GM18502 (cell line): Measurements from ENCODE around the gene SH2D1A.
A peak's percentile ranks its signal among the peaks of the same experiment; 100 is the strongest.
"Not testable (repeated sequence)": the region's sequence is repeated elsewhere in the genome, so short reads cannot be mapped to it uniquely, and the experiment has no call there.

Experiments used
- ATAC-seq: cut with Tn5 transposase; IDR thresholded peaks from one replicate; pipeline ENCODE4 v1.9.1; 2021; ENCODE audit warnings: mild to moderate bottlenecking; ENCODE audit not compliant: unreplicated experiment, poor library complexity

The SH2D1A gene

DNA sequence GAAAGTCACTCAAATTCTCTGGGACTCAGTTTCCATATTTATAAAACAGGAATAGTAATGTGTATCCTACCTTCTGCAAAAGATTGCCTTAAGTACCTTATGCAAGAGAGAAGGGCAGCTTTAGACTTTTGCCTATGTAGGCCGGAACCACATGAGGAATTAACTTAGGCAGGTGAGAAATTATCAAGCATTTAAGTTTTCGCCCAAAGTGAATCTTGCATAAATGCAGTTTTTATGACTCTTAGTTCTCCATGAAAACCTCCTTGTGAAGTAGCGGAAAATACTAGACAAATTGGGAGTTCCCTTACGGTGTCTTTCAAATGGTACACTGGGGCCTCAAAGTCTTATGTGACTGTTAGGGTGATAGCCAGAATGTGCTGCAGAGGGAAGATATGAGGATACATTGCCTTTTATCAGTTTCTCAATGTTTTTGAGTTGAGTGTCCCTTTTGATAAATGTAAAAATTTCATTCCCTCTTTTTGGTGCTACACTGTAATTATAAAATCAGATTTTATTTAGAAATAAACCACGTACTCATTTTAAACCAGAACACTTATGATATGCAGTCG is 2.6 kb downstream of the SH2D1A start:
- ATAC-seq, result no peak

DNA sequence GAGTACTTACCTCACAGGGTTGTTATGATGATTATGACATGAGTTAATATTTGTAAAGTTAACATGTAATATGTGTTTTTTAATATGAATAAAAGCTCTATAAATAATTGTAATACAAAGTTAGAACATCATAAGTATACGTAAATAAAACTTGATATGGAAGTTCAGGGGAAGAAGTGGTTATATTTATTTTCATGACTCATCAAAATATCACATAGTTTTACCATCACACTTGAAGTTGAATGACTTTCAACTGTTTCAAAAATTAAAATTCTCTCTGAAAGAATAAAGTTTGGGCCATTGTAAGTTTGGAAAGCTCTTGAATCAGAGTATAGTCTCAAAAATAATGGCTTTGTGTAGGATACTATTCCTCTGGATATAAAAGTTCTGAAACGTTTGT is 8.3 kb downstream of the SH2D1A start:
- ATAC-seq, result no peak

DNA sequence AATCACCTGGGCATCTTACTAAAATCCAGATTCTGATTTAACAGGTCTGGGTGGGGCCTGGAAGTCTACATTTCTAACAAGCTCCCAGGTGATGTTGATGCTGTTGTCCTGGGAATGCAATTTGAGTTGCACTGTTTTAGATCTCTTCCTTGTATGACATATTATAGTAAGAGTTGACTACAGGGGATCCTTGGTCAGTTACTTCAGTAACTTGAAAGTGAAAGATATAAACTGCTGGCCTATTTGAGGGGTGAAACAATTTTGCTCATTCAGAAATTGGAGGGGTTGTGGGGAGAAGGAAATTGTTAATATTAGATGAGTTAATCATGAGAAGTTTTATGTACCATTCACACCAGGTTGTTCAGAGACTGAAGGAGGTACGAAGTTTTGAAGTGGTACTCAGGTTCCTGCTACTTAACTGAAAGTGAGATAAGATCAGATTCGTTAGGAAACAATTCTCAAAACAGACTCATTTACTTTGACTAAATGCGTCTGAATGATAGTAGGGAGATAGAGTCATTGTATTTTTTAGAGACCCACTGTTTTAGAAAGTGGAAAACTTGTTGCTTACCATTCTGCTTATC is 12.5 kb downstream of the SH2D1A start:
- peak; percentile 68 for ATAC-seq

DNA sequence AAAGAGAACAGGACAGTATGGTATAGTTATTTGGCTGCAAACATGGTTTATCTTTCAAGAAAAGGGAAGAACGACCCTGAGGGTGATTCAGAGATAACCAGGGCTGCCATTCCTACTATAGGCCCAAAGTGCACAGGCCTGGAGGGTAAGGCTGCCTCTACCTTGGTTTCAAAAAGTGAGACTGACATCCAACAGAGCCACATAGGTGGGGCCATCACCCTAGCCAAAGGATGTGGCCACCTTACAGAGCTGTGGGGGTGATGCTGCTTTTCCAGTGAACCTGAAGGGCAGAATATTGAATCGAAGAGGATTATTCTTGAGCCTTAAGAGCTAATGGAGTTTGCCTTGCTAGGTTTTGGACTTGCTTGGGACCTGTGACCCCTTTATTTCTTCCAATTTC is 15.7 kb downstream of the SH2D1A start:
- no peak for ATAC-seq

DNA sequence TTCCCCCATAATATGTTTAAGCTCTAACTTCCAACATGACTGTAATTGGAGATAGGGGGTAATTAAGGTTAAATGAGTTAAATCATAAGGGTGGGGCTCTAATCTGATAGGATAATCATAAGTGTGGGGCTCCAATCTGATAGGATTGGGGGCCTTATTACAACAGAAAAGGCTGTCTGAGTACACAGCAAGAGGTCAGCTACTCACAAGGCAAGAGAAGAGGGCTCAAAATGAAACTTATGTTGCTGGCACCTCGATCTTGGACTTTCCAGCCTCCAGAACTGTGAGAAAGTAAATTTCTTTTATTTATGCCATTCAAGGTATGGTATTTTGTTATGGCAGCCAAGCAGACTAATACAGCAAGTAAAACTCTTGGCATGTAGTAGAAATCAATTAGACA is 16.4 kb downstream of the SH2D1A start:
- ATAC-seq, result no peak

DNA sequence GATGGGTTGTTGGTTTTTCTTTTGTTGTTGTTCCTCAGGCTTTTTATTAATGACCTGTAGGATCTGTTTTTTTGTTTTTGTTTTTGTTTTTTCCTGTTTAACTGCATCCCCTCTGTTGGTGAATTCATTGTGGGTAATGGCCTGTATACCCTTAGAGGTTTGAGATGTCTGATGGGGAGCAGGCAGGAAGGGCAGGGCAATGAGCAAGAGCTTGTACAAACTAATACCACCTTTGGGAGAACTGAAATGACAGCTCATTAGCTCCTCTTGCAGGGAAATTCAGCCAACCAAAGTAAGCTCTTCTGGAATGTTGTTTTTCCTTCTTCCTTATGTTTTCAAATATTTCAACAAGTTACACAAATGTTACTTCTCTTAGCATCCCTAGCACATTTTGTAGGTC is 23.4 kb downstream of the SH2D1A start:
- no peak for ATAC-seq

DNA sequence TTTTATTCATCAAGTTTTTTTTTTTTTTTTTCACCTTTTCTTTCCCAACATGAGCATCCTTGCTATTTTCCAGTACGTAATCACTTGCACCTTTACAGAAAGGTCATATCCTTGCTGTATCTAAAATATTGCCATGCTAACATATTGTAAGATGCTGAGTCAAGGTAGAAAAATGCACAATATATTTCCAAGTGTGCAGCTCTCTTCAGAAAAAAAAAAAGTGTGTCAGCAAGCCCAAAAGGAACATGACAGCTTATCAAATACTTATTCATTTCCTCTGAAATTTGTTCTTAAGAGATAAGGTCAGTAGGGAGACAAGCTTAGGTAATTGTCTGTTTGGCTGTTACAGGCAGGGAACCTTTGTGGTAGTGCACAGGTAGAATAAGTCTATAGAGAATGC is 27.0 kb downstream of the SH2D1A start:
- no peak for ATAC-seq

DNA sequence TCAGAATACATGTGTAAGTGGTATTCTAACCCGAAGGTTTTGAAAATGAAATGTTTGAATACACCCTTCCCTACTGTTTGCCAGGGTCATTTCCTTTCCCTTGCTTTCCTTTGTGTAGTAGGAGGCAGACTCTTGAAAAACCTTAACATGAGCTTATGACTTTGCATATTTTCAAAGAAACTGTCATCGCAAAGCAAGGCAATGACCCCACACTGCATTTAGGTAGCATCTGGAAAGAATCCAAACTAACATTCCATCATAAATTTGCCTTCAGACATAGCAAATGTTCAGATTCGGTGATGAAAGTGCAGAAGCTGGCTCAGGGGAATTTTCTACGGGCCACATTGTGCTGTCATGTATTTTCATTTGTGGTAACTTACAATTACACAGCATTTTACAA is 32.3 kb downstream of the SH2D1A start:
- no peak for ATAC-seq

DNA sequence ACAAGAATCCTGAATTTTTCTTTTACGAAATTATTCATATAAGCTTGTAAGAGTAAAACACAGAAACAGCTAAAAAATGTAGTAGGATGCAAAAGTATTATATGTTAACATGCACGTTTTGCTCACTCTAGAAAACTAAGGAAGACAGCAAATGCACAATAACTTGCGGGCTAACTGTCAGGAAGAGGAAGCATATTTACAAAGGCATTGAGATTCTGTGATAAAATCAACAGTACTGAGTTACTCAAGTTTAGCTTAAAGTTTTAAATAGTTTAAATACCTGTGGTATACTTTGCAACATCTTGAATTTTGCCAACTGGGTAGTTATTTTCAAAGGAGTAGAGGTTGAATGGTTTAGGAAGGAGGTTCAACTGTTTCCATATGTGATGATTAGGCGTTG is 37.0 kb downstream of the SH2D1A start:
- ATAC-seq, result no peak

DNA sequence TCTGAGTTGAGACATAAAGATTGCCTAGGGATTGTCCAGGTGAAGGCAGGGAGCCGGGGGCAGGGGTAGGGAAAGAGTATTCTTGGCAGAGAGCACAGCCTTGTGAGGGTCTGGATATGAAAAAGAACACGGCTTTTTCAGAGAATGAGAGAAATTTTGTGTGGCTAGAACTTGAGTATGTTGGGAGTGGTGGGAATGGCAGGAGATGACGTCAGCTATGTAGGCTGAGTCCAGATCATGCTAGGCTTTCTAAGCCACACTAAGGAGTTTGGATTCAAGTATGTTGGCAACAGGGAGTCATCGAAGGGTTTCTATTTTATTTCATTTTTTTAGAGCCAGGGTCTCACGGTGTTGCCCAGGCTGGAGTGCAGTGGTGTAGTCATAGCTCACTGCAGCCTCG is 40.0 kb downstream of the SH2D1A start:
- ATAC-seq, result no peak

DNA sequence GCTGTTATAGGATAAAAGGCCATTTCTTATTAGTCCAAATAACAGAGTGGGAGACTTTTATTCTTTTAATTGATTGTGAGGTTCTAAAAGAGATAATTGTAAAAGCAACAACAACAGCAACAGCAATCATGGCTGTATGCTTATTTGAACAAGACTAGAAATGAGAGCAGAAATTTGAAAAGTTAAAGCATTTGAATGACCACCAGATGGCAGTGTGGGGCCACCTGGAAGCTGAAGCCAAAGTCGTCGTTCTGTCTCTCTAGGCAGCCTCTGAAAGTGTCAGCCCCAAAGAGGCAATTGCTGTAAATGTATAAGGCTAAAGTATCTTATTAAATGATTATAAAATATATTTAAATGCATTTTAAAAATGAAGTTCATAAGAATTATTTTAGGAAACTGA is 42.2 kb downstream of the SH2D1A start:
- peak; percentile 79 for ATAC-seq

DNA sequence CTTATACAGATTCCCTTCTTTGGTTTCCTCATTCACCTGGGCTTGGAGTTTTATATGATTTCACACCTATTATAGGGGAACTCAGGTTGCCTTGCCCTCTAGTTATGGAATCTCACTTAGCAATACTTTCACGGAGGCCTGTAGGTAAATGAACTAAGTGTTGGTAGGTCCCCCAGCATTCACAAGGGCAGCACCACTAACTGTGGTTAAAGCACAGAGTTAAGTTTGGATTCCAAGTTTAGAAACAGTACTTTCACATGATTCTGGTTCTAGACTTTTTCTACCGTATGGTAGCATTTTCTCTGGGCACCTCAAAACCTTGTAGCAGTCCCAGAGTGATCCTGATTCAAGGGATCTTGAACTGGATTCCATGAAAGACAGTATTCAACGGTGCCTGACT is 46.4 kb downstream of the SH2D1A start:
- no peak for ATAC-seq

DNA sequence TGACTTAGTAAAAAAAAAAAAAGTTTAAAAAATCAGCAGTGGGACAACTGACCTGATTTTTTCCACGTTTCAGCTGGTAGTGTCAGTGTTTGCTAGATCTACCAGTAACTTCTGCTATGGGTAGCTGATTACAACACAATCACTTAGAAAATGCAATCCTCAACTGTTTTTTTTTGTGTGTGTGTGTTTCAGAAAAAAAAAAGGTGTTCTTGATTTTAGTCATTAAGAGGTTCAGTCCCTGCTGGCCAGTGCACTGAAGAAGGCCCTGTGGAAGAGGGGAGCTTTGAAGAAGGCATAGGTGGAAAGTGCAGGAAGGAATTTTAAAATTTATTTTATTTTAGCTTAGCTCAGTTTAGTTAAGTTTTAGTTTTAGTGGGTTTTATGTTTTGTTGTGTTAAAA is 46.9 kb downstream of the SH2D1A start:
- ATAC-seq, result no peak

DNA sequence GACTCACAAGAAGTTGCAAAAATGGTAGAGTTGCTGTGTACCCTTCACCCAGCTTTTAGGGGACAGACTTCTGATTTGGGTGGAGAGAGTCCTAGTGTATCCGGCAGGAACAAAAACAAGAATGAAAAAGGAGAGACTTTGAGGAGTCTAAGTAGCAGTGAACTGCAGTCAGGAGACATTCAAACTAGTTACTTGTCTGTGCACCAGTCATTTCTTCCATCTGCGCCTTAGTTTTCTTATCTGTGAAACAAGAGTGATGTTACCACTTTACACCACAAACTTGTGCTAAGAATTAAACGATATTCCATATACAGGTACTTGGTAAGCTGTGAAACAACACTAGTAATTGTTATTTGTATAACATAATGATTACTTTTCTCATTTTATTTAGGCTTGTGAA is 47.3 kb downstream of the SH2D1A start:
- ATAC-seq, result no peak

DNA sequence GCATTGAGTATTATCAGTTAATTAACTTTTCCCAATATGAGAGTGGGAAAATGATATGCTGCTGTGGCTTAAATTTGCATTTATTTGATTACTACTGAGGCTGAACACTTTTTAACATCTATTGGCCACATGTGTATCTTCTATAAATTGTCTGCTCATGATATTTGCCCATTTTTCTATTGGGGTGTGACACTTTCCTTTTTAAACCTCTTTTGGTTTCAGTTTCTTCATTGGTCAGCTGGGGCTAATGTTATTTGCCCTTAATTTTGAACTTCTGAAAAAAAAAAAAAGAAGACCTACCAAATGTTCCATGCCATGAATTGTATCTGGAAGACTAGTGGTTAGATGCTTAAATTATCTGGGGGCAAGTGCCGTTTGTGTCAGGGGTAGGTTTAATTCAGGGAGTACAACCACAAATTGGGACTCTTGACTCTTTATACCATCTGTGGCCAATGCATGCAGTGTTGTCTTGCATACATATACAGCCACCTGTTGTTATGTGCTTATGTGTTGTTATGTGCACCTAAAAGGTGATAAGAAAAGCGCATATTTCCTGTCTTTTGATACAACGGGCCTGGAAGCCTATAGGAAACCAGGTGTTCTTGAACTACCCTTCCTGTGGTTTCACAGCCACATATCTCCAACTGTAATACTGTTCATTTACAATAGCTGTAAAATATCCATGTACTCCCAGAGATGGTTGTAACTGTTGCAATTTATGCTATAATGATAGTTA is 49.0 kb downstream of the SH2D1A start:
- peak; percentile 69 for ATAC-seq

DNA sequence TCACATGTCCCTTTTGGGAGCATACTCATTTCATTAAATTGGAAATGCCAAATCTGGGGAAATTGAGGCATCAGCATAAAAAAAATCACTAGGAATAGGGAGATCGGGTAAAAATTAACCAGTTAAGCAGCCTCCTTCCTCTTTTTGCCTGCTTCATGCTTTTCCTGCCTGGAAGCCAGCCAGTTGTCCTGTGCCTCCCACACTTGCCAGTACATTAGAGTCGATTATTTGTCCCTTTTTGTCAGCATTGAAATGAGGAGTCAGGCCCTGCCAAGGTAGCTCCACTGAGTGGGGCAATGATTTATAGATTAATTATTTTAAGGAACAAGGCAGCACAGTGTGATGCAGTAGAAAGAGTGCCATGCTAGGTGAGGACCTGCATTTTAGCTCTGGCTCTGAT is 55.3 kb downstream of the SH2D1A start:
- no peak for ATAC-seq

DNA sequence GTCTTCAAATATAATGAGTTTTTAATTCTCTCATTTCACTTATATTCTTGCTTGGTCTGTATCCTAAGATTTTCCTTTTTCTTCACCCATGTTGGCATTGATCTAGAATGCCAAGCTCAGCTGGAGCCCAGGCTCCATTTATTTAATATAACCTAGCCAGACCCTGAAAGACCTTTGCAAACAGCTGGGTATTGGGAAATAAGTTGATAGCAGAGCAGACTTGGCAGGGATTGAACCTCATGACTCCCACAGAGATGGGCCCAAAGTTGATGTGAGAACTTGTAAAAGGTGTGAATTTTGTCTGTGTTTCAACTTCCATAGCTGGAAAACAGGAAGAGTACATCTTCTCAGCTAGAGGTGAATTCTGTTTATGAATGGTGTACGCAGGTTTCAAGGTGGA is 59.5 kb downstream of the SH2D1A start:
- no peak for ATAC-seq

DNA sequence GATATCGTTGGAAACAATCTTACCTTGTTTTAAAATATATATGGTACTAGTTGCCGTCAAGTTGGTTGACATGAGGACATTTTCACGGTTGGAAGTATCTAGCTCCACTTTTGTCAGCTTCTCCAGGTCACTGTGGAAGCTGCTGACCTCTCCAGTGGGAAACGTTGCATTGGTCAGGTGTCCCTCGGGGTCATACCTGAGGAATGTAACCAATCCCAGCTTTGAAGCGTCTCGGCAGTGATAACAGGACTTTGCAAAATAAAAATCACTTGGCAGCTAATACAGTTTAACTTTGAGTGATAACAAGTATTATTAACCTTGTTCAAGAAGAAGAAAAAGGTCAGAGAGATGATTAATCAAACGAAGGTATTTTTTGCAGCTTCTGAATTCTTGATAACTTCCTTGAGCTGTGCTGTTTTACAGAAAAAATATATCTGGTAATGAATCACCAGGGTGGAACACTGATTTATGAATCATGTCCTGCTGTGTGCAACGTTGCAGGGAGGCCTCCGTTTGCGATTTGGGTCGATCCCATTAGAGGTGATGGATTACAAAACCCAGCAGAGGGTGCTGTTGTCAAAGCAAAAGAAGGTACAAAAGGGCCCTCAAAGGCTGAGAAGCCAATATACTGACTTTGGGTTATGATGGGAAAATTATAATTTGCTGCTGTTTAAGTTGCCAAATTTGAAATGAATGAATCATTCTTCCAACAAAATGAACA is 60.1 kb downstream of the SH2D1A start:
- ATAC-seq, result peak; percentile 96

DNA sequence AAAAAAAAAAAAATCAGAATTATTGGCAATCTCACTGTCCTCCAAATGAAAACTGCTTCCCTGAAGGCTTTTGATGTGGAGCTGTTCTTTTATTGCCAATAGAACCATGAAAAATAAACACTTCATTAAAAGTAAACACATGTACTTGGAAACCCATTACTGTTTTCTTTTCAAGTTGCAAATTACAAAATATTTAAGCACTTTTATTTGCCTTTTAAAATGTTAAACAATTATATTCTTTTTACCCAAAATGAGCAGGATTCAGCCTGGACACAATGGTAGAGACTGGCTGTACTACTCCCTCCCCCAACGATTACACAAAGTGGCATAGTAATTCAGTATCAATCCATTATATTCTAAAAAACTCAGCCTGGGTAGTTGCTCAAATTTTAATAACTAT is 60.9 kb downstream of the SH2D1A start:
- ATAC-seq, result no peak

DNA sequence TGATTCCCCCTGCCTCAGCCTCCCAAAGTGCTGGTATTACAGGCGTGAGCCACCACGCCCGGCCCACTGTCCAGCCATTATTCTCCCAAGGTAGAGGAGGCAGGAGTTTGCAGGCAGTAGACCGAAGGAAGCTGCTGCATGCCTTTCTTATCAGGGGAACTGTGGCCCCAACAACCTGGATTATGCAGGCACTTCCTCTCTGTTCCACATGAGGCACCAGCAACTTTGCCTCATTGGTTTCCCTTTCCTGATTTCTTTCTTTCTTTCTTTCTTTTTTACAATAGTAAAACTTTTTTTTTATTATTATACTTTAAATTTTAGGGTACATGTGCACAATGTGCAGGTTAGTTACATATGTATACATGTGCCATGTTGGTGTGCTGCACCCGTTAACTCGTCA is 62.0 kb downstream of the SH2D1A start:
- not testable (repeated sequence) for ATAC-seq

DNA sequence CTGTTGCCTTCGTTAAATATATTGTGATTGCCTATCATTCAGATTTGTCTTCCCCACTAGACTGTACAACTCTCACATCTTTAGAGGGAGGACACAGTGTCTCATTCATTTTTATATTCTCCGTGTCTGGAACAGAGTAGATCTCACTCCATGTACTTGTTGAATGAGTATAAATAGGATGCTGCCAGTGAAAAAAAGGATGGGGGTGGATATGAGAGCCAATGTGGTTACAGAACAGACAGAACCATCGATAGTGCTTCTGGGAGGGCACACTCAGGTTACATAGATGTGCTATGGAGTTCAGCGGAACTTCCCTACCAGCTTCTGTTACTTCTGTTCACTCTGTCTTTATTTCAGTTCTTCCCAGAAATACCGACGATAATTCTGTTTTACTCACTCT is 66.9 kb downstream of the SH2D1A start:
- no peak for ATAC-seq
